GM19463 (cell line): ENCODE data around the gene POC1A.
"Not testable (repeated sequence)": the region's sequence is repeated elsewhere in the genome, so short reads cannot be mapped to it uniquely, and the experiment has no call there.

ENCODE experiments used
- ATAC-seq: cut with Tn5 transposase; IDR thresholded peaks from one replicate; pipeline ENCODE4 v1.9.1; 2021; ENCODE audit warnings: mild to moderate bottlenecking, moderate library complexity; ENCODE audit not compliant: unreplicated experiment

Gene POC1A

DNA sequence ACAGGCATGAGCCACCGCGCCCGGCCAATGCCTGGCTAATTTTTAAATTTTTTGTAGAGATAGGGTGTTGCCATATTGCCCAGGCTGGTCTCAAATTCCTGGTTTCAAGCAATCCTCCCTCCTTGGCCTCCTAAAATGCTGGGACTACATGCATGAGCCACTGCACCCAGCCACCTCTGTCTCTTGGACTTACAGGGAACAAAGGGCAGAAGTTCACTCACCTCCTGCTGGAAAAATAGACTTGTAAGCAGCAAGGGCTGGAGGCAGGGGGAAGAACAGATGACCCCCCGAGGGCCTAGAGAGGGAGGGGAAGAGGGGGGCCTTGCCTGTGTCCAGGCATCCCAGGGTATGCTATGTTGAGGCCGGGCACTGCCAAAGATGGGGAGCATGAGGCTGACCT lies 120.0 kb downstream of the POC1A start:
- no peak for ATAC-seq

- not testable (repeated sequence) for ATAC-seq
Measured at GRCh38 chr3:52033748-52034147, 120.5 kb downstream of the POC1A start.

- no peak for ATAC-seq
Measured at GRCh38 chr3:52032702-52033408, 121.4 kb downstream of the POC1A start.

DNA sequence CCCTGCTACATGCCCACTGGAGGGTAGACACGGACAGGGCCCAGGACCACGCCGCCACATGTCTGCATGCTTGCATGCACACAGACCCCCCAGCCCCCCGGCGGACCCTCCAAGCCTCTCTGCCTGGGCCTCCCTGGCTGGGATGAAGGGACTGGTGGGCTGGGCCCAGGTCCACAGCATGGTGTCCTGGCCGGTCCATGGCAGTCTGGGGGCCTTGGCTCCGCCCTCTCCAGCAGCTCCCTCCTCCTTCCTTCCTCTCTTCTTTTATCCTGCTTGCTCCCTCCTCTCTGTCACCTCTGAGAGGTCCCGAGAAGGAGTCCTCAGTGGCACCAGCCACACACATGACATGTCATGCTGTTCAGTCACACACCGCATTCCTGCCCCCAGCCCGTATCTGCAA lies 122.3 kb downstream of the POC1A start:
- ATAC-seq = no peak

DNA sequence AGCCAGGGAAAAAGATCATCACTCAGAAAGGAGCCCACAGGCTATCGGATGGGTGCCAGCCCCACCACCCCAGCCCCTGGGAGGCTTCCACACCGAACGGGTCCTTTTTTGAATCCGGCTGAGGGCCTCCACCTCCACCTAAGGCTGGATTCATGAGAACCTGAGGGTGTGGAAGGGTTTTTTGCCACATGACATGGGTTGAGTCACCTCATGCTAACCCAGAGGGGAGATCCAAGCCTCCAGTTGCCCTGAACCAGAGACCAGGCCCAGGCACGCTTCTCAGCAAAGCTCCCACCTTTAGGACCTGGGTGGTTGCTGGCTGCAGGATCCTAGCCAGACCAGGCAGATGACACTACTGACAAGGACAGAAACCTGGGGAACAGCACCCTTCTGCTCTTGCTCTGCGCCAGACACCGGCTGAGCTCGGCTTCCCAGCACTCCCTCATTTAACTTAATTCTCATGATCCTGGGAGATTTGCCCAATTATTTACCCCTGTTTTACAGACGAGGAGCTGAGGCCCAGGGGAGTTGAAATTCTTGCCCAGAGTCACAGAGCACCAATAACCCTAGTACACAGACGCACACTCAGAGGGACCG lies 123.4 kb downstream of the POC1A start:
- ATAC-seq = no peak

DNA sequence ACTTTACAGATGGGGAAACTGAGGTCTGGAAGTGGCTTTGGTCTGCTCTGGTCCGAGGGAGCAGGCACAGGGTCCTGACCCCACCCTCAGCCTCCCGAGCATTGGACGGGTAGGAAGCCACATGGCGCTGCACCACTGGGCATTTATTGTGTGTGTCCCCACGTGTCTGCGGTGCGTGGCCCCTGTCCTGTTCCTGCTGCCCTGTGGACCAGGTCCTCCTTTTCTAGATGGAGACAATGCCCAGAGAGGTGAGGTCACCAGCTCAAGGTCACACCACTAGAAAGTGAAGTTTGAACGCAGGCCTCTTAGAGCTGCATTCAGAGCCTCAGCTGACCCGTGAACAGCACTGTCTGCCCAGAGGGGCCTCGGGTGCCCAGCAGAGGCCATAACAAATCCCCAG lies 124.7 kb downstream of the POC1A start:
- no peak for ATAC-seq

- no peak for ATAC-seq
Measured at GRCh38 chr3:52029053-52029452, 125.2 kb downstream of the POC1A start.

- ATAC-seq = no peak
Measured at GRCh38 chr3:52028572-52028971, 125.7 kb downstream of the POC1A start.

DNA sequence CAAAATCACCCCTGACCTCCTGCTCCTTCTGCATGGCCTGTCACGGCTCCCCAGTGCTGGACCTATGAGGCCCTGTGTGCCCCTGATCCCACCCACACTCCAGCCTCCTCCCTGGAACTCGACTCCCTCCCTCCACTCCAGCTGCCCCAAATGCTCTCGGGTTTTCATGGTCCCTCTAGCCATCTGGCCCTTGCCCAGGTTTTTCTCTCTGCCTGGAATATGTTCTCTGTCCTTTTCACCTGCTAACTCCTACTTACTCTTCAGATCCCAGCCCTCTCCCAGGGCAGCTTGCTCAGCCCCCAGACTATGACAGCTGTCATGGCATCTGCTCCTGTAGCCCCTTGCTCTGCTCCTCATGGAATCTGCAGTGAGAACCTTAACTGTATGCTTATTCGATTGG lies 128.2 kb downstream of the POC1A start:
- no peak for ATAC-seq

DNA sequence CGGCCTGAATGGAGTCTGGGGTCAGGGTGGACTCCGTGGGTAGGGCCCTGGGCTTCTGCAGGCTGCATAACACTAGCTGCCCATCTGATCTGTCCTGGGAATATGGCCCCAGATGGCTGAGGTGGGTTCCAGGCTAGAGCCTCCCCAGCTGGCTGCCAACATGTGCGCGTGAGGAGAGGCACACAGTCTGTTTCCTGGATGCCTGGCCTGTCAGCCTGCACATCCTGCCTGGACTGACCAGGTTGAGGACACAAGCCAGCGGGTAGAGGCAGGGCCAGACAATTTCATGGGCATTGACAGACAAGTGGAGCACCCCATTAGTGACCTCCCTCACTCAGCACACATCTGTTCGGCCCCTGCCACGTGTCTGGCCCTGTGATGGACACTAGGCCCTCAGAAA lies 128.8 kb downstream of the POC1A start:
- no peak for ATAC-seq
